ENCODE measurements around the gene EGFLAM.

DNA sequence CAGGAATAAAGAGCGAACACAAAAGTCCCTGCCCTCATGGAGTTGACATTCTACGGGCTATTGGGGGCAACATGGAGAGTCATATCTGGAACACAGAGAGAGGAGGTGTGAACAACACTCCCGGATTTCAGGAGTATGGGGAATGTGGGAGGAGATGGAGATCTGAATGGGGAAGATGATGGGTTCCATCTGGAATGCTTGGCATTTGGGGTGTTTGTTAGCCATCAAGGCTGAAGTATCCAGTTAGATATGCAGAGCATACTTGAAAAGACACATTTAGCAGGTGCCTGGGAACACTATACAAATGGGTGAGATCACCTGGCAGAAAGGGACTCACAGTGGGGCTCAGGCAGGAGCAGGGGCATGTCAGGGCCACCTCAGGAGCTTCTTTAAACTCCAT is 61.1 kb downstream of the EGFLAM start:
- TF ChIP-seq POLR2A (IDR thresholded peaks at IDR 0.05; ENCODE audit: low read depth, low read length) (no peak), RCOR1 (IDR thresholded peaks at IDR 0.05; ENCODE audit: insufficient replicate concordance, low read length) (no peak), MAZ (IDR thresholded peaks at IDR 0.05; ENCODE audit: borderline replicate concordance, low read depth, low read length) (no peak), CEBPB (IDR thresholded peaks at IDR 0.05; ENCODE audit: low read depth, low read length) (no peak), CHD1 (IDR thresholded peaks at IDR 0.05; ENCODE audit: low read depth, low read length) (no peak), RAD21 (IDR thresholded peaks at IDR 0.05; ENCODE audit: low read length) (no peak)
- TF ChIP-seq, protein P1, sequence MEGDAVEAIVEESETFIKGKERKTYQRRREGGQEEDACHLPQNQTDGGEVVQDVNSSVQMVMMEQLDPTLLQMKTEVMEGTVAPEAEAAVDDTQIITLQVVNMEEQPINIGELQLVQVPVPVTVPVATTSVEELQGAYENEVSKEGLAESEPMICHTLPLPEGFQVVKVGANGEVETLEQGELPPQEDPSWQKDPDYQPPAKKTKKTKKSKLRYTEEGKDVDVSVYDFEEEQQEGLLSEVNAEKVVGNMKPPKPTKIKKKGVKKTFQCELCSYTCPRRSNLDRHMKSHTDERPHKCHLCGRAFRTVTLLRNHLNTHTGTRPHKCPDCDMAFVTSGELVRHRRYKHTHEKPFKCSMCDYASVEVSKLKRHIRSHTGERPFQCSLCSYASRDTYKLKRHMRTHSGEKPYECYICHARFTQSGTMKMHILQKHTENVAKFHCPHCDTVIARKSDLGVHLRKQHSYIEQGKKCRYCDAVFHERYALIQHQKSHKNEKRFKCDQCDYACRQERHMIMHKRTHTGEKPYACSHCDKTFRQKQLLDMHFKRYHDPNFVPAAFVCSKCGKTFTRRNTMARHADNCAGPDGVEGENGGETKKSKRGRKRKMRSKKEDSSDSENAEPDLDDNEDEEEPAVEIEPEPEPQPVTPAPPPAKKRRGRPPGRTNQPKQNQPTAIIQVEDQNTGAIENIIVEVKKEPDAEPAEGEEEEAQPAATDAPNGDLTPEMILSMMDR (conservative IDR thresholded peaks at IDR 0.05; ENCODE audit: low read depth, low read length): no peak

All from IMR-90 (cell line).